ENCODE data around the gene STS.

DNA sequence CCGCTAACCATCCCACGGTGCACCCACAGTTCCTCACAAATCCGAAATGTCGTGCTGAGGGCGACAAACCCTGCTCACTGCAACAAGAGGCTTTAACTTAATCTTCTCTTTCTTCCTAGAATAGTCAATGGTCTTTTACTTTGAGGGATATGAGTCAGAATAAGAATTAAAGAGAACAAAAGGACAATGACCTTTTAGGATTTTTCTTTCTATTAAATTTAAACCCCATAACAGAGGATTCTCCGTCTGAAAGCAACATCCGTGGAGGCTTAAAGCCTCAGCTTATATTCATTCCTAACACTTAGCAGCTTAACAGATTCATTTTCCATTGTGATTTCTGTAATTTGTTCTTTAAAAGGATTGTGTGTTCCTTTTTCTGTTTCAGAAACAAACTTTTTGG, 45.4 kb downstream of the STS start:
- TF ChIP-seq, protein P1, sequence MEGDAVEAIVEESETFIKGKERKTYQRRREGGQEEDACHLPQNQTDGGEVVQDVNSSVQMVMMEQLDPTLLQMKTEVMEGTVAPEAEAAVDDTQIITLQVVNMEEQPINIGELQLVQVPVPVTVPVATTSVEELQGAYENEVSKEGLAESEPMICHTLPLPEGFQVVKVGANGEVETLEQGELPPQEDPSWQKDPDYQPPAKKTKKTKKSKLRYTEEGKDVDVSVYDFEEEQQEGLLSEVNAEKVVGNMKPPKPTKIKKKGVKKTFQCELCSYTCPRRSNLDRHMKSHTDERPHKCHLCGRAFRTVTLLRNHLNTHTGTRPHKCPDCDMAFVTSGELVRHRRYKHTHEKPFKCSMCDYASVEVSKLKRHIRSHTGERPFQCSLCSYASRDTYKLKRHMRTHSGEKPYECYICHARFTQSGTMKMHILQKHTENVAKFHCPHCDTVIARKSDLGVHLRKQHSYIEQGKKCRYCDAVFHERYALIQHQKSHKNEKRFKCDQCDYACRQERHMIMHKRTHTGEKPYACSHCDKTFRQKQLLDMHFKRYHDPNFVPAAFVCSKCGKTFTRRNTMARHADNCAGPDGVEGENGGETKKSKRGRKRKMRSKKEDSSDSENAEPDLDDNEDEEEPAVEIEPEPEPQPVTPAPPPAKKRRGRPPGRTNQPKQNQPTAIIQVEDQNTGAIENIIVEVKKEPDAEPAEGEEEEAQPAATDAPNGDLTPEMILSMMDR (conservative IDR thresholded peaks at IDR 0.05) = no peak
- TF ChIP-seq EZH2 (IDR thresholded peaks at IDR 0.05; ENCODE audit: low read depth) = no peak

Measured in PC-9 (cell line).